Cardiac septum (tissue), 1 donor: Measurements from ENCODE around the gene SPATA31E1. TPM values are rescaled to one million over a fixed set of nuclear protein-coding genes. Genes with fewer than 3 reads are reported as not detected.
"Not testable (repeated sequence)": the region's sequence is repeated elsewhere in the genome, so short reads cannot be mapped to it uniquely, and the experiment has no call there.

Experiments used
- DNase-seq: peaks from one replicate; pipeline ENCODE4 v3.0.0-alpha.2; 2020; ENCODE audit warnings: low spot score
- intact Hi-C: fragments of 100-400 bp; cut with DNase I; formaldehyde crosslinking; loops from one replicate; pipeline ENCODE4 v1.14.0; 2022
- total RNA-seq: library from RNA; stranded (reverse); fragmentation: NEBNext Ultra II Directional; extraction: Animal tissue kit (Norgen Biotek cat#: 25700); gene quantifications from one replicate; pipeline ENCODE4 v1.2.1, GENCODE V29; 2021
- donor health status: DM: no; HTN: no; CAD: no.

Gene SPATA31E1
- total RNA-seq, 1 donor from 2014 or later = not detected

GRCh38 chr9:87883274-87883673 is 597 bp downstream of the SPATA31E1 start:
- DNase-seq = no peak

GRCh38 chr9:87883990-87884389 is 1.3 kb downstream of the SPATA31E1 start:
- no peak for DNase-seq
- intact Hi-C loops = no loop called here

More at GRCh38 chr9:87883274-87883673, 597 bp downstream of the SPATA31E1 start:
- intact Hi-C loops = no loop called here

- intact Hi-C loops = no loop called here
- DNase-seq = no peak
Observed at GRCh38 chr9:87884578-87885459, 2.1 kb downstream of the SPATA31E1 start.

GRCh38 chr9:87885484-87886189 is 3.0 kb downstream of the SPATA31E1 start:
- DNase-seq = peak; percentile 38
- intact Hi-C loops = no loop called here

GRCh38 chr9:87886210-87886932 is 3.7 kb downstream of the SPATA31E1 start:
- peak; percentile 53 for DNase-seq
- intact Hi-C loops = no loop called here

- intact Hi-C loops = no loop called here
- peak; percentile 72 for DNase-seq
Observed at GRCh38 chr9:87886933-87887505, 4.3 kb downstream of the SPATA31E1 start.

GRCh38 chr9:87887661-87888480 is 5.2 kb downstream of the SPATA31E1 start:
- intact Hi-C loops = no loop called here
- DNase-seq = peak; percentile 54

- intact Hi-C loops = no loop called here
- DNase-seq = peak; percentile 72
Observed at GRCh38 chr9:87888501-87888900, 5.8 kb downstream of the SPATA31E1 start.

- intact Hi-C loops = no loop called here
Observed at GRCh38 chr9:87889065-87889881, 6.6 kb downstream of the SPATA31E1 start.

GRCh38 chr9:87889882-87890252 is 7.2 kb downstream of the SPATA31E1 start:
- DNase-seq = peak; percentile 66
- intact Hi-C loops = no loop called here

More at GRCh38 chr9:87889065-87889881, 6.6 kb downstream of the SPATA31E1 start:
- DNase-seq = peak; percentile 72

GRCh38 chr9:87890837-87891236 is 8.2 kb downstream of the SPATA31E1 start:
- intact Hi-C loops = no loop called here
- peak; percentile 51 for DNase-seq

GRCh38 chr9:87891754-87892153 is 9.1 kb downstream of the SPATA31E1 start:
- intact Hi-C loops = no loop called here
- no peak for DNase-seq

- DNase-seq = no peak
- intact Hi-C loops = no loop called here
Observed at GRCh38 chr9:87892956-87893355, 10.3 kb downstream of the SPATA31E1 start.

GRCh38 chr9:87894998-87895625 is 12.4 kb downstream of the SPATA31E1 start:
- intact Hi-C loops = no loop called here
- peak; percentile 29 for DNase-seq

GRCh38 chr9:87896891-87897290 is 14.2 kb downstream of the SPATA31E1 start:
- intact Hi-C loops = no loop called here
- DNase-seq = no peak

- no peak for DNase-seq
- intact Hi-C loops = no loop called here
Observed at GRCh38 chr9:87898151-87898550, 15.5 kb downstream of the SPATA31E1 start.

- intact Hi-C loops, DNase-seq: not testable (repeated sequence)
Observed at GRCh38 chr9:87902371-87902770, 19.7 kb downstream of the SPATA31E1 start.
